ENCODE data around the gene PDE11A.

PDE11A gene

DNA sequence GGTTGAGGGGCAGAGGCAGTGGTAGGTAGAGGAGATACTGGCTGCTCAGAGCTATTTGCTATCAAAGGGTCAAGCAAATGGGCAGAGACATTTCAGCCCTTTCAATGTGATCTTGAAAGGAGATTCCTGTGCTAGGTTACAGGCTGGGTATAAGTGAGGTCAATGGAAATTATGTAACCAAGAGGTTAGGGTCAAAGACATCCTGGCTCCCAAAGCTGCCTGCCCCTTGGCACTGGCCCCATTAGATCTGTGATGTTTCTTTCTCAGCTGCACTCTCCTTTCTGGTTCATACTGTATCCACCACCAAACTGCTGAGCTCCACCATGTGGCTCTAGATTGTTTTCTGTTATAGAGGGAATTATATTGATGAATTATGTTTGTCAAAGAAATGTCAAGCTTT is 479.6 kb downstream of the PDE11A start:
- Histone ChIP-seq H3K27me3 (ENCODE audit: control insufficient read depth, insufficient read depth, low read length) (peaks cover 18% of the 10 kb centered on the region), H3K36me3 (ENCODE audit: insufficient read depth, low read length) (no peaks in the 10 kb centered on the region), H3K9me3 (replicated peaks; ENCODE audit: low read length) (no peaks in the 10 kb centered on the region), H3K9ac (ENCODE audit: low read depth, low read length) (no peak overlapping the region), H3K4me3 (ENCODE audit: low read length) (no peak overlapping the region), H3K4me2 (ENCODE audit: low read length) (no peak overlapping the region), H3K4me1 (ENCODE audit: control insufficient read depth, insufficient read depth, low read length) (no peaks in the 10 kb centered on the region)

- no peaks in the 10 kb centered on the region for H3K4me1 ChIP-seq (ENCODE audit: control insufficient read depth, insufficient read depth, low read length)
- peaks cover 18% of the 10 kb centered on the region for H3K27me3 ChIP-seq (ENCODE audit: control insufficient read depth, insufficient read depth, low read length)
Measured at GRCh38 chr2:177592397-177592796, 480.2 kb downstream of the PDE11A start.

GRCh38 chr2:177589186-177589585 is 483.4 kb downstream of the PDE11A start:
- Histone ChIP-seq H3K4me3 (ENCODE audit: low read length) (no peak overlapping the region), H3K9me3 (replicated peaks; ENCODE audit: low read length) (no peaks in the 10 kb centered on the region), H3K36me3 (ENCODE audit: insufficient read depth, low read length) (no peaks in the 10 kb centered on the region), H3K4me2 (ENCODE audit: low read length) (no peak overlapping the region), H3K27me3 (ENCODE audit: control insufficient read depth, insufficient read depth, low read length) (peaks cover 13% of the 10 kb centered on the region), H3K9ac (ENCODE audit: low read depth, low read length) (no peak overlapping the region), H3K4me1 (ENCODE audit: control insufficient read depth, insufficient read depth, low read length) (no peaks in the 10 kb centered on the region)

More at GRCh38 chr2:177592397-177592796, 480.2 kb downstream of the PDE11A start:
- no peak overlapping the region for H3K9ac ChIP-seq (ENCODE audit: low read depth, low read length)
- H3K4me3 ChIP-seq (ENCODE audit: low read length) = no peak overlapping the region
- H3K4me2 ChIP-seq (ENCODE audit: low read length) = no peak overlapping the region
- no peaks in the 10 kb centered on the region for H3K9me3 ChIP-seq (replicated peaks; ENCODE audit: low read length)
- no peaks in the 10 kb centered on the region for H3K36me3 ChIP-seq (ENCODE audit: insufficient read depth, low read length)

GRCh38 chr2:177588671-177589070 is 483.9 kb downstream of the PDE11A start:
- no peaks in the 10 kb centered on the region for H3K4me1 ChIP-seq (ENCODE audit: control insufficient read depth, insufficient read depth, low read length)
- H3K36me3 ChIP-seq (ENCODE audit: insufficient read depth, low read length) = no peaks in the 10 kb centered on the region
- H3K4me3 ChIP-seq (ENCODE audit: low read length) = no peak overlapping the region
- no peak overlapping the region for H3K4me2 ChIP-seq (ENCODE audit: low read length)
- peaks cover 11% of the 10 kb centered on the region for H3K27me3 ChIP-seq (ENCODE audit: control insufficient read depth, insufficient read depth, low read length)
- H3K9me3 ChIP-seq (replicated peaks; ENCODE audit: low read length) = no peaks in the 10 kb centered on the region
- H3K9ac ChIP-seq (ENCODE audit: low read depth, low read length) = no peak overlapping the region

- Histone ChIP-seq H3K27me3 (ENCODE audit: control insufficient read depth, insufficient read depth, low read length) (peaks cover 3% of the 10 kb centered on the region), H3K4me2 (ENCODE audit: low read length) (no peak overlapping the region), H3K9me3 (replicated peaks; ENCODE audit: low read length) (no peaks in the 10 kb centered on the region), H3K36me3 (ENCODE audit: insufficient read depth, low read length) (no peaks in the 10 kb centered on the region), H3K4me3 (ENCODE audit: low read length) (no peak overlapping the region), H3K4me1 (ENCODE audit: control insufficient read depth, insufficient read depth, low read length) (no peaks in the 10 kb centered on the region), H3K9ac (ENCODE audit: low read depth, low read length) (no peak overlapping the region)
Measured at GRCh38 chr2:177587371-177587770, 485.2 kb downstream of the PDE11A start.

- Histone ChIP-seq H3K36me3 (ENCODE audit: insufficient read depth, low read length) (no peaks in the 10 kb centered on the region), H3K4me1 (ENCODE audit: control insufficient read depth, insufficient read depth, low read length) (no peaks in the 10 kb centered on the region), H3K9ac (ENCODE audit: low read depth, low read length) (no peak overlapping the region), H3K9me3 (replicated peaks; ENCODE audit: low read length) (no peaks in the 10 kb centered on the region), H3K27me3 (ENCODE audit: control insufficient read depth, insufficient read depth, low read length) (peaks cover 5% of the 10 kb centered on the region), H3K4me3 (ENCODE audit: low read length) (no peak overlapping the region), H3K4me2 (ENCODE audit: low read length) (no peak overlapping the region)
Measured at GRCh38 chr2:177586154-177586553, 486.4 kb downstream of the PDE11A start.

GRCh38 chr2:177585234-177585863 is 487.2 kb downstream of the PDE11A start:
- H3K36me3 ChIP-seq (ENCODE audit: insufficient read depth, low read length) = no peaks in the 10 kb centered on the region
- no peaks in the 10 kb centered on the region for H3K9me3 ChIP-seq (replicated peaks; ENCODE audit: low read length)
- H3K4me1 ChIP-seq (ENCODE audit: control insufficient read depth, insufficient read depth, low read length) = no peaks in the 10 kb centered on the region
- H3K4me3 ChIP-seq (ENCODE audit: low read length) = no peak overlapping the region
- H3K27me3 ChIP-seq (ENCODE audit: control insufficient read depth, insufficient read depth, low read length) = peaks cover 5% of the 10 kb centered on the region
- H3K9ac ChIP-seq (ENCODE audit: low read depth, low read length) = no peak overlapping the region
- H3K4me2 ChIP-seq (ENCODE audit: low read length) = peak overlapping the region; percentile 15

GRCh38 chr2:177584030-177584692 is 488.4 kb downstream of the PDE11A start:
- Histone ChIP-seq H3K4me2 (ENCODE audit: low read length) (no peak overlapping the region), H3K9ac (ENCODE audit: low read depth, low read length) (no peak overlapping the region), H3K4me3 (ENCODE audit: low read length) (no peak overlapping the region), H3K4me1 (ENCODE audit: control insufficient read depth, insufficient read depth, low read length) (no peaks in the 10 kb centered on the region), H3K27me3 (ENCODE audit: control insufficient read depth, insufficient read depth, low read length) (peaks cover 3% of the 10 kb centered on the region), H3K9me3 (replicated peaks; ENCODE audit: low read length) (no peaks in the 10 kb centered on the region), H3K36me3 (ENCODE audit: insufficient read depth, low read length) (no peaks in the 10 kb centered on the region)

DNA sequence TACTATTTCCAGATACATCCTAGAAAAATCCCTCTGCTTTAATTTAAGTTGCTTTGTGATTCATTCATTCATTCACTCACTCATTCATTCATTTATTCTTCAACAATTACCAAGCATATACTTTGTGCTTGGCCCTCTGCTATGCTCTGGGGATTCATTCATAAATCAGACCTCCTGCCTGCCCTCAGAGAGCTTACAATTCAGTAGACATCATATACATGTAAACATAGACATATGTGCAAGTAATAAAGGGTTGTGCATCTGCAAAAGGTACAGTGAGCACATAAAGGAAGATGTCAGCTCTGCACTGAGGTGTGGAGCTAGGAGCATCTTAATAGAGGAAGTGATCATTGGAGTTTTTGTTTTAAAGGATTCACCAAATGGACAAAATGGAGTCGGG is 490.6 kb downstream of the PDE11A start:
- Histone ChIP-seq H3K4me1 (ENCODE audit: control insufficient read depth, insufficient read depth, low read length) (no peaks in the 10 kb centered on the region), H3K9me3 (replicated peaks; ENCODE audit: low read length) (no peaks in the 10 kb centered on the region), H3K9ac (ENCODE audit: low read depth, low read length) (no peak overlapping the region), H3K36me3 (ENCODE audit: insufficient read depth, low read length) (no peaks in the 10 kb centered on the region), H3K4me2 (ENCODE audit: low read length) (no peak overlapping the region), H3K27me3 (ENCODE audit: control insufficient read depth, insufficient read depth, low read length) (peaks cover 3% of the 10 kb centered on the region), H3K4me3 (ENCODE audit: low read length) (no peak overlapping the region)

- no peaks in the 10 kb centered on the region for H3K4me1 ChIP-seq (ENCODE audit: control insufficient read depth, insufficient read depth, low read length)
- no peak overlapping the region for H3K4me3 ChIP-seq (ENCODE audit: low read length)
- H3K9me3 ChIP-seq (replicated peaks; ENCODE audit: low read length) = no peaks in the 10 kb centered on the region
- no peak overlapping the region for H3K4me2 ChIP-seq (ENCODE audit: low read length)
- no peak overlapping the region for H3K9ac ChIP-seq (ENCODE audit: low read depth, low read length)
- peaks cover 3% of the 10 kb centered on the region for H3K27me3 ChIP-seq (ENCODE audit: control insufficient read depth, insufficient read depth, low read length)
- no peaks in the 10 kb centered on the region for H3K36me3 ChIP-seq (ENCODE audit: insufficient read depth, low read length)
Measured at GRCh38 chr2:177579486-177580036, 493.0 kb downstream of the PDE11A start.

DNA sequence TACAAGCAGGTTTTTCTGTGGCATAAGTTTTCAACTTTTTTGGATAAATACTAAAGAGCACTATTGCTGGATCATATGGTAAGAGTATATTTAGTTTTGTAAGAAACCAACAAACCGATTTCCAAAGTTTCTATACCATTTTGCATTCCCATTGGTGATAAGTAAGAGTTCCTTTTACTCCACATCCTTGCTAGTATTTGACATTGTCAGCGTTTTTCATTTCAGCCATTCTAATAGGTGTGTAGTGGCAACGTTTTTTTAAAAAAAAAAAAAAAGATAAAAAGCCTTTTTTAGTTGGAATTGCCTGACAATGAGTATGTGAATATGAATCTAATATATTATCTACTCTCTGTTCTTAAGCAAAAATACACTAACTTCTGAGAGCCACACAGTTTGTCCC is 494.1 kb downstream of the PDE11A start:
- H3K36me3 ChIP-seq (ENCODE audit: insufficient read depth, low read length) = no peaks in the 10 kb centered on the region
- H3K27me3 ChIP-seq (ENCODE audit: control insufficient read depth, insufficient read depth, low read length) = peaks cover 3% of the 10 kb centered on the region
- no peaks in the 10 kb centered on the region for H3K9me3 ChIP-seq (replicated peaks; ENCODE audit: low read length)
- H3K4me1 ChIP-seq (ENCODE audit: control insufficient read depth, insufficient read depth, low read length) = no peaks in the 10 kb centered on the region
- H3K9ac ChIP-seq (ENCODE audit: low read depth, low read length) = no peak overlapping the region
- no peak overlapping the region for H3K4me3 ChIP-seq (ENCODE audit: low read length)
- H3K4me2 ChIP-seq (ENCODE audit: low read length) = no peak overlapping the region

DNA sequence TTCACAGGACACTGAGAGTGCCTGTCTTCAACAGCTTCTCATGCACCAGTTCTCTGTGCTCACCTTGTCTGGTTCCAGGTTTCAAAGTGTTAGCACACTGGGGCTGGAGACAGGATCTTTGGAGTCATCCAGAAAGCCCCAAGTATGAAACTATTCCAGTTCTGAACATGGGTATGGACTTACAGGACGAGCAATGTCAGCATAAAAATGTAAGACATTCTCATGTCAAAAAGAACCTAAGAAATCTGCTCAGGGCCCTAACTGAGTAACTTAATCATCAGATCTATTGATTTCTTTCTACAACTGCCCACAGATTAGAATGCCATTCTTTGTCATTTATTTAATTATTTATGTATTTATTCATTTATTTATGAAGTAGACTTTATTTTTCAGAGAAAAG is 495.5 kb downstream of the PDE11A start:
- H3K4me2 ChIP-seq (ENCODE audit: low read length) = no peak overlapping the region
- no peaks in the 10 kb centered on the region for H3K9me3 ChIP-seq (replicated peaks; ENCODE audit: low read length)
- no peak overlapping the region for H3K9ac ChIP-seq (ENCODE audit: low read depth, low read length)
- H3K27me3 ChIP-seq (ENCODE audit: control insufficient read depth, insufficient read depth, low read length) = peaks cover under 1% of the 10 kb centered on the region
- no peak overlapping the region for H3K4me3 ChIP-seq (ENCODE audit: low read length)
- H3K4me1 ChIP-seq (ENCODE audit: control insufficient read depth, insufficient read depth, low read length) = no peaks in the 10 kb centered on the region
- no peaks in the 10 kb centered on the region for H3K36me3 ChIP-seq (ENCODE audit: insufficient read depth, low read length)

Data from skeletal muscle satellite cell (primary cell).